PC-3 (cell line): ENCODE measurements around the gene PIGU. TPM values are rescaled to one million over a fixed set of nuclear protein-coding genes. Genes with fewer than 3 reads are reported as not detected.

Source experiments
- ATAC-seq: fragments of 200-7000 bp; cut with Tn5 transposase; 2 replicates; pipeline ENCODE4 v1.9.1; 2020; ENCODE audit warnings: mild to moderate bottlenecking, moderate library complexity
- BruUV-seq: library from RNA; stranded (reverse); fragments of 400-500 nt; replicated peaks from 2 replicates; lab custom pipeline; 2021; lab: Mats Ljungman, UMichigan
- CTCF ChIA-PET: fragments of 300-600 bp; sonication (Branson Sonifier 250); formaldehyde crosslinking; loops from one replicate; lab custom pipeline; 2022; ENCODE audit warnings: antibody characterized with exemption; lab: Charles Lee
- POLR2A ChIA-PET: fragments of 300-600 bp; sonication (Branson Sonifier 250); formaldehyde crosslinking; loops from one replicate; lab custom pipeline; 2022; ENCODE audit warnings: antibody characterized with exemption; ENCODE audit not compliant: unreplicated experiment; lab: Charles Lee
- DNase-seq: peaks from one replicate; pipeline ENCODE4 v3.0.0-alpha.2; 2015
- H2AFZ ChIP-seq: fragments of 300-600 bp; sonication (generic); 2 replicates; pipeline ENCODE4 v1.6.0; 2016; ENCODE audit warnings: antibody characterized with exemption, low read length
- H3F3A ChIP-seq: fragments of 300-600 bp; sonication (generic); one replicate; pipeline ENCODE4 v1.6.0; 2017; ENCODE audit warnings: antibody characterized with exemption, low read length, control low read depth, mild to moderate bottlenecking; ENCODE audit not compliant: unreplicated experiment
- H3K27ac ChIP-seq: fragments of 300-600 bp; sonication (generic); 2 replicates; pipeline ENCODE4 v1.5.1; 2016; ENCODE audit warnings: mild to moderate bottlenecking, low read length
- H3K27me3 ChIP-seq: fragments of 300-600 bp; sonication (generic); 2 replicates; pipeline ENCODE4 v1.6.1; 2016; ENCODE audit warnings: low read length, mixed read lengths
- H3K36me3 ChIP-seq: fragments of 300-600 bp; sonication (generic); 2 replicates; pipeline ENCODE4 v1.6.1; 2016; ENCODE audit warnings: low read depth, mixed run types, low read length, mixed read lengths
- H3K4me1 ChIP-seq: fragments of 300-600 bp; sonication (generic); 2 replicates; pipeline ENCODE4 v1.5.1; 2016; ENCODE audit warnings: low read length; ENCODE audit not compliant: insufficient read depth
- H3K4me2 ChIP-seq: fragments of 300-600 bp; sonication (generic); 2 replicates; pipeline ENCODE4 v1.6.0; 2016; ENCODE audit warnings: low read length
- H3K4me3 ChIP-seq: fragments of 300-600 bp; sonication (generic); 2 replicates; pipeline ENCODE4 v1.5.1; 2016; ENCODE audit warnings: mild to moderate bottlenecking, low read length, mixed read lengths
- H3K79me2 ChIP-seq: fragments of 300-600 bp; sonication (generic); 2 replicates; pipeline ENCODE4 v1.6.1; 2017; ENCODE audit warnings: low read length, mixed read lengths
- H3K9ac ChIP-seq: fragments of 300-600 bp; sonication (generic); 2 replicates; pipeline ENCODE4 v1.6.0; 2016; ENCODE audit warnings: mild to moderate bottlenecking, low read length
- H3K9me2 ChIP-seq: fragments of 300-600 bp; sonication (generic); replicated peaks from 2 replicates; pipeline ENCODE4 v1.6.1; 2016; ENCODE audit warnings: mixed run types, low read length, mixed read lengths
- H3K9me3 ChIP-seq: fragments of 300-600 bp; sonication (generic); 2 replicates; pipeline ENCODE4 v1.6.1; 2016; ENCODE audit warnings: low read length, mixed read lengths
- H4K20me1 ChIP-seq: fragments of 300-600 bp; sonication (generic); 2 replicates; pipeline ENCODE4 v1.6.1; 2016; ENCODE audit warnings: low read length, mixed read lengths
- EZH2 ChIP-seq: fragments of 300-600 bp; sonication (generic); IDR thresholded peaks from one replicate; pipeline ENCODE4 v1.6.1; 2017; ENCODE audit warnings: antibody characterized with exemption, mild to moderate bottlenecking, low read length; ENCODE audit not compliant: unreplicated experiment
- EZH2phosphoT487 ChIP-seq: fragments of 300-600 bp; sonication (generic); IDR thresholded peaks from 2 replicates; pipeline ENCODE4 v1.6.1; 2018; ENCODE audit warnings: mild to moderate bottlenecking, antibody characterized with exemption, low read length, borderline replicate concordance
- intact Hi-C: fragments of 100-400 bp; cut with micrococcal nuclease; formaldehyde crosslinking; loops from 2 replicates; pipeline ENCODE4 v1.9.0; 2023
- total RNA-seq: library from RNA; depleted of rRNA; stranded (reverse); fragments of >200 nt; gene quantifications from 2 replicates; pipeline ENCODE4 v1.2.3, GENCODE V29; 2014
- TF ChIP-seq, protein P1 (sequence below): fragments of 300-600 bp; sonication (generic); conservative IDR thresholded peaks from 2 replicates; pipeline ENCODE4 v1.5.1; 2017; ENCODE audit warnings: antibody characterized with exemption, low read depth, mild to moderate bottlenecking, low read length

Gene PIGU
- total RNA-seq, 1 experiment from 2014 or later = 24.5 TPM

DNA sequence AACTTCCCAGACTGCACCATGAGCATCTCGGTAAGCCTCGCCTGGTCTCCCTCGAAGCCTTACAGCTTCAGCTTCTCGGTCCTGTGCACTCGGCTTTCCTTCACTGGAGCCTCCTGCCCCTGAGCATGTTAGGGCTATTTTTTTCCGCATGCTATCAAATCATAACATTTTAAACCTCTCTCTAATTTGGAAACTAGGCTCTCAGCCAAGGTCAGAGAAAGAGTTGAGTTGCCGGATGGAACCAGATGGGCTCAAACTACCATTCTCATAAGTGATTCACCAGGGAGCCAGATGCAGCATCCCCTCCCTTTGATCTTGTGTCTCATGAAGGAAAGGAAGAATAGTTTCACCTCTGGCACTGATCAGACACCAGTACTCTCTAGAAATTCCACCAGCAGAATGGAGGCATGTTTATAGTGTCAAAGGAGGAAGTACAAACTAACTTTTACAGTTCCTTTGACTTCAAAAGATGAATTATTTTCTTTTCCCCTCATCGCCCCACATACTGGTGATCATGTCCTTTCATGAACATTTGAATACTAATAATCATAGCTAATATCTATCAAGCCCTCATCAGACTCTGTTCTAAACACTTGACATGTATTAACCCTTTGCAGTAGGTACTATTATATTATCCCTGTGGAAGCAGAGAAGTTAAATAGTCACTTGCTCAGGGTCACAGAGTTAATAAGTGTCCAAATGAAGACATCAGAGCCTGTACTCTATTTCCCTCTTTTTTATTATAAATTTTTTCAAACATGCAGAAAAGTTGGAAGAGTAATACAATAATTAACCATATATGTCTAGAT, 71.7 kb downstream of the PIGU start:
- POLR2A ChIA-PET = no interaction called here
- H3K79me2 ChIP-seq = no peaks in the 10 kb centered on the region
- no peaks in the 10 kb centered on the region for H3K9me3 ChIP-seq
- H3K9me2 ChIP-seq = no peaks in the 10 kb centered on the region
- ATAC-seq (no peak), DNase-seq (no peak)
- intact Hi-C loops = no loop called here
- H4K20me1 ChIP-seq = no peaks in the 10 kb centered on the region
- H3K4me3 ChIP-seq = no peak overlapping the region
- BruUV-seq = no TSS peak
- no peak overlapping the region for H2AFZ ChIP-seq
- CTCF ChIA-PET = no interaction called here
- H3F3A ChIP-seq = no peaks in the 10 kb centered on the region
- H3K36me3 ChIP-seq = no peaks in the 10 kb centered on the region
- no peaks in the 10 kb centered on the region for H3K4me1 ChIP-seq
- no peak overlapping the region for H3K27ac ChIP-seq
- no peak overlapping the region for H3K4me2 ChIP-seq
- TF ChIP-seq EZH2 = no peak
- no peak for TF ChIP-seq EZH2phosphoT487
- TF ChIP-seq, protein P1, sequence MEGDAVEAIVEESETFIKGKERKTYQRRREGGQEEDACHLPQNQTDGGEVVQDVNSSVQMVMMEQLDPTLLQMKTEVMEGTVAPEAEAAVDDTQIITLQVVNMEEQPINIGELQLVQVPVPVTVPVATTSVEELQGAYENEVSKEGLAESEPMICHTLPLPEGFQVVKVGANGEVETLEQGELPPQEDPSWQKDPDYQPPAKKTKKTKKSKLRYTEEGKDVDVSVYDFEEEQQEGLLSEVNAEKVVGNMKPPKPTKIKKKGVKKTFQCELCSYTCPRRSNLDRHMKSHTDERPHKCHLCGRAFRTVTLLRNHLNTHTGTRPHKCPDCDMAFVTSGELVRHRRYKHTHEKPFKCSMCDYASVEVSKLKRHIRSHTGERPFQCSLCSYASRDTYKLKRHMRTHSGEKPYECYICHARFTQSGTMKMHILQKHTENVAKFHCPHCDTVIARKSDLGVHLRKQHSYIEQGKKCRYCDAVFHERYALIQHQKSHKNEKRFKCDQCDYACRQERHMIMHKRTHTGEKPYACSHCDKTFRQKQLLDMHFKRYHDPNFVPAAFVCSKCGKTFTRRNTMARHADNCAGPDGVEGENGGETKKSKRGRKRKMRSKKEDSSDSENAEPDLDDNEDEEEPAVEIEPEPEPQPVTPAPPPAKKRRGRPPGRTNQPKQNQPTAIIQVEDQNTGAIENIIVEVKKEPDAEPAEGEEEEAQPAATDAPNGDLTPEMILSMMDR = no peak
- no peak overlapping the region for H3K9ac ChIP-seq
- no peaks in the 10 kb centered on the region for H3K27me3 ChIP-seq

DNA sequence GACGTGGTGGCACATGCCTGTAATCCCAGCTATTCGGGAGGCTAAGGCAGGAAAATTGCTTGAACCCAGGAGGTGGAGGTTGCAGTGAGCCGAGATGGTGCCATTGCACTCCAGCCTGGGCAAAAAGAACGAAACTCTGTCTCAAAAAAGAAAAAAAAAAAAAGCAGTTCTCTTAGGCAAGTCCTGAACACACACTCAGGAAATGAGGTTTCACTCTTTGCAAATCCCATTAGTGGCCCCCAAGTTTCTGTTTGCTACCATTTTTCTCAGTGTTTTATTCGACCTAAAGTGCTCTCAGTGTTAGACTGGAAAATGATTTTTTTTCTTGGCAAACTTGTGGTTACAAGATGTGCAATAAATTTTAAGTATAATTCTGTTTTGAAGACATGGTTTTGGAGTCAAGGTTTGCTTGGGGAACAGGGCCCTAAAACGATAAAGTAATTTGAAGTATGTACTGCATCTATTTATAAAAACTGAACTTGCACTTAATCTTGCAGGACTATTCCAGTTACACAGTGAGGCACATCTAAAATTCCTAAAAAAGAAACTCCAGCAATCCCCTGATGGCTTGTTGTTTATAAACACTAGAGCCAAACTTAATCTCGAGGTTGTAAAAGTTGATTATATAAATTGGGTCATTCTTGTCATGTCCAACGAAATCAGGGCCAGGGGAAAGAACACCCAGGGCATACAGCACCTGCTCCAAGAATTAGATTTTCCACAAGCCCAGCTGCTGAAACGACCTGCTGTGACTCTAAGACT, 75.8 kb downstream of the PIGU start:
- Histone ChIP-seq H3K27ac (no peak overlapping the region), H3K9ac (no peak overlapping the region), H3K4me1 (no peaks in the 10 kb centered on the region), H3K9me3 (no peaks in the 10 kb centered on the region), H3K4me3 (no peak overlapping the region), H3K27me3 (no peaks in the 10 kb centered on the region), H3K9me2 (no peaks in the 10 kb centered on the region), H3K36me3 (no peaks in the 10 kb centered on the region), H2AFZ (no peak overlapping the region), H3K4me2 (no peak overlapping the region), H3F3A (no peaks in the 10 kb centered on the region), H3K79me2 (no peaks in the 10 kb centered on the region), H4K20me1 (no peaks in the 10 kb centered on the region)
- ChIA-PET POLR2A (no interaction called here), CTCF (no interaction called here)
- no peak for DNase-seq
- intact Hi-C loops = no loop called here
- TF ChIP-seq, protein P1 = no peak
- TF ChIP-seq EZH2 = no peak
- no peak for TF ChIP-seq EZH2phosphoT487
- ATAC-seq = no peak
- BruUV-seq = no TSS peak
